ENCODE measurements around the gene RPL22.

The RPL22 gene

GRCh38 chr1:6151291-6151822 is 48.0 kb downstream of the RPL22 start:
- TF ChIP-seq, protein P1, sequence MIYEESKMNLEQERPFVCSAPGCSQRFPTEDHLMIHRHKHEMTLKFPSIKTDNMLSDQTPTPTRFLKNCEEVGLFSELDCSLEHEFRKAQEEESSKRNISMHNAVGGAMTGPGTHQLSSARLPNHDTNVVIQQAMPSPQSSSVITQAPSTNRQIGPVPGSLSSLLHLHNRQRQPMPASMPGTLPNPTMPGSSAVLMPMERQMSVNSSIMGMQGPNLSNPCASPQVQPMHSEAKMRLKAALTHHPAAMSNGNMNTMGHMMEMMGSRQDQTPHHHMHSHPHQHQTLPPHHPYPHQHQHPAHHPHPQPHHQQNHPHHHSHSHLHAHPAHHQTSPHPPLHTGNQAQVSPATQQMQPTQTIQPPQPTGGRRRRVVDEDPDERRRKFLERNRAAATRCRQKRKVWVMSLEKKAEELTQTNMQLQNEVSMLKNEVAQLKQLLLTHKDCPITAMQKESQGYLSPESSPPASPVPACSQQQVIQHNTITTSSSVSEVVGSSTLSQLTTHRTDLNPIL (CRISPR knock-in tag; IDR thresholded peaks at IDR 0.05; ENCODE audit: low read depth): no peak
- peak; percentile 84 for TF ChIP-seq ZFP3 (CRISPR knock-in tag; IDR thresholded peaks at IDR 0.05)
- ATAC-seq: no peak

GRCh38 chr1:6150006-6150938 is 49.1 kb downstream of the RPL22 start:
- TF ChIP-seq ZFP30 (CRISPR knock-in tag; IDR thresholded peaks at IDR 0.05) (no peak), ARNTL (CRISPR knock-in tag; IDR thresholded peaks at IDR 0.05; ENCODE audit: borderline replicate concordance, low read depth) (no peak), OSR1 (CRISPR knock-in tag; IDR thresholded peaks at IDR 0.05) (no peak), BACH2 (CRISPR knock-in tag; IDR thresholded peaks at IDR 0.05; ENCODE audit: borderline replicate concordance) (no peak), GLIS3 (CRISPR knock-in tag; IDR thresholded peaks at IDR 0.05) (no peak), RARB (CRISPR knock-in tag; IDR thresholded peaks at IDR 0.05) (no peak)
- ATAC-seq: no peak

DNA sequence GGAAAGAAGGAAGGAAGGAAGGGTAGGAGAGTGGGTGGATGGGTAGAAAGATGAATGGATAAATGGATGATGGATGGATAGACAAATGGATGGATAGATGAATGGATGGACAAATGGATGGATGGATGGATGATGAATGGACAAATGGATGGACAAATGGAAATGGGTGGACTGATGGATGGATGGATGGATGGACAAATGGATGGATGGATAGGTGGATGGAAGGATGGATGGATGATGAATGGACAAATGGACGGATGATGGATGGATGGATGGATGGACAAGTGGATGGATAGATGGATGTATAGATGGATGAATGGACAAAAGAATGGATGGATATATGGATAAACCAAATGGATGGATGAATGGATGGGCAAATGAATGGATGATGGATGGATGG is 49.8 kb downstream of the RPL22 start:
- ATAC-seq: no peak
- TF ChIP-seq RARB (CRISPR knock-in tag; IDR thresholded peaks at IDR 0.05) (no peak), ZC3H10 (CRISPR knock-in tag; IDR thresholded peaks at IDR 0.05) (no peak), TOX (CRISPR knock-in tag; IDR thresholded peaks at IDR 0.05; ENCODE audit: borderline replicate concordance) (no peak), POU6F1 (CRISPR knock-in tag; IDR thresholded peaks at IDR 0.05; ENCODE audit: borderline replicate concordance, low read depth) (no peak), ZNF8 (CRISPR knock-in tag; IDR thresholded peaks at IDR 0.05) (no peak), ESRRG (CRISPR knock-in tag; IDR thresholded peaks at IDR 0.05) (no peak), SNAI2 (CRISPR knock-in tag; IDR thresholded peaks at IDR 0.05) (no peak), ARNTL (CRISPR knock-in tag; IDR thresholded peaks at IDR 0.05; ENCODE audit: borderline replicate concordance, low read depth) (no peak), OSR1 (CRISPR knock-in tag; IDR thresholded peaks at IDR 0.05) (no peak), CSDC2 (CRISPR knock-in tag; IDR thresholded peaks at IDR 0.05) (no peak), ZNF565 (CRISPR knock-in tag; conservative IDR thresholded peaks at IDR 0.05; ENCODE audit: low read depth) (no peak), ISL1 (CRISPR knock-in tag; IDR thresholded peaks at IDR 0.05) (no peak), ZFP3 (CRISPR knock-in tag; IDR thresholded peaks at IDR 0.05) (no peak), BACH2 (CRISPR knock-in tag; IDR thresholded peaks at IDR 0.05; ENCODE audit: borderline replicate concordance) (no peak), ZFP30 (CRISPR knock-in tag; IDR thresholded peaks at IDR 0.05) (no peak)
- TF ChIP-seq, protein P2, sequence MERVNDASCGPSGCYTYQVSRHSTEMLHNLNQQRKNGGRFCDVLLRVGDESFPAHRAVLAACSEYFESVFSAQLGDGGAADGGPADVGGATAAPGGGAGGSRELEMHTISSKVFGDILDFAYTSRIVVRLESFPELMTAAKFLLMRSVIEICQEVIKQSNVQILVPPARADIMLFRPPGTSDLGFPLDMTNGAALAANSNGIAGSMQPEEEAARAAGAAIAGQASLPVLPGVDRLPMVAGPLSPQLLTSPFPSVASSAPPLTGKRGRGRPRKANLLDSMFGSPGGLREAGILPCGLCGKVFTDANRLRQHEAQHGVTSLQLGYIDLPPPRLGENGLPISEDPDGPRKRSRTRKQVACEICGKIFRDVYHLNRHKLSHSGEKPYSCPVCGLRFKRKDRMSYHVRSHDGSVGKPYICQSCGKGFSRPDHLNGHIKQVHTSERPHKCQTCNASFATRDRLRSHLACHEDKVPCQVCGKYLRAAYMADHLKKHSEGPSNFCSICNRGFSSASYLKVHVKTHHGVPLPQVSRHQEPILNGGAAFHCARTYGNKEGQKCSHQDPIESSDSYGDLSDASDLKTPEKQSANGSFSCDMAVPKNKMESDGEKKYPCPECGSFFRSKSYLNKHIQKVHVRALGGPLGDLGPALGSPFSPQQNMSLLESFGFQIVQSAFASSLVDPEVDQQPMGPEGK (CRISPR knock-in tag; IDR thresholded peaks at IDR 0.05; ENCODE audit: borderline replicate concordance): no peak
- TF ChIP-seq, protein P3, sequence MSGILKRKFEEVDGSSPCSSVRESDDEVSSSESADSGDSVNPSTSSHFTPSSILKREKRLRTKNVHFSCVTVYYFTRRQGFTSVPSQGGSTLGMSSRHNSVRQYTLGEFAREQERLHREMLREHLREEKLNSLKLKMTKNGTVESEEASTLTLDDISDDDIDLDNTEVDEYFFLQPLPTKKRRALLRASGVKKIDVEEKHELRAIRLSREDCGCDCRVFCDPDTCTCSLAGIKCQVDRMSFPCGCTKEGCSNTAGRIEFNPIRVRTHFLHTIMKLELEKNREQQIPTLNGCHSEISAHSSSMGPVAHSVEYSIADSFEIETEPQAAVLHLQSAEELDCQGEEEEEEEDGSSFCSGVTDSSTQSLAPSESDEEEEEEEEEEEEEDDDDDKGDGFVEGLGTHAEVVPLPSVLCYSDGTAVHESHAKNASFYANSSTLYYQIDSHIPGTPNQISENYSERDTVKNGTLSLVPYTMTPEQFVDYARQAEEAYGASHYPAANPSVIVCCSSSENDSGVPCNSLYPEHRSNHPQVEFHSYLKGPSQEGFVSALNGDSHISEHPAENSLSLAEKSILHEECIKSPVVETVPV (CRISPR knock-in tag; IDR thresholded peaks at IDR 0.05): no peak

DNA sequence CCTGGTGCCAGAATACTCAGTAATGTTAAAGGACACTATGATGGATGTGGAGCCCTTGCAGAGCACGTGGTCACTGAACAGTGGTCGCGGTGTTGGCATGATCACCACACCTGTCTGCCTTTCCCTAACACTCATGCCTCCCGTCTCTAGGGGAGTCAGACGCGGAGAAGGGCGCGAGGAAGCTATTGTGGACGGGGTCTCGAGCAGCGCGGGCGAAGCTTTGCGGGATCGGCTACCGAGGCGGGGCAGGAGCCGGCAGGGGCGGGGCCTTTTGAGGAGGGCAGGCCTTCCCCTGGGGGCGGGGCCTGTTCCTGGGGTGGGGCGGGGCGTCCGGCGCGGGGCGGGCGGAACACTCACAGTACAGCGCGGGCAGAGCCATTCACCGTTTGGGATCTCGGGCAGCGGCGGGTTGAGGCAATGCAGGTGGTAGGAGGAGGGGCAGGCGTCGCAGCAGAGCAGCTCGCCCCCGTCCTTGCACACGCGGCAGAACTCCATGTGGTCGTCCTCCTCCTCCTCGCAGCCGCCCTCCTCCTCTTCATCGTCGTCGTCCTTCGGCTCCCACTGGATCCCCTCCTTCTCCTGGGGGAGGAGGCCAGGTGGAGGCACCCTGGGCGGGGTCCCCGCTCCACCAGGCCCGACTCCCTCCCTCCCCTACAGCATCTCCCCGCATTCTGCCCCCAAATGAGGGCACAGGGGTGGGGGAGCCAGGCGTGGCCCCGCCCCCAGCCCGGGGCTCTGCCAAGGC is 50.7 kb downstream of the RPL22 start:
- ATAC-seq: no peak
- TF ChIP-seq PPARA (CRISPR knock-in tag; IDR thresholded peaks at IDR 0.05; ENCODE audit: borderline replicate concordance) (no peak), ZC3H10 (CRISPR knock-in tag; IDR thresholded peaks at IDR 0.05) (no peak), ZFP3 (CRISPR knock-in tag; IDR thresholded peaks at IDR 0.05) (no peak), SNAI2 (CRISPR knock-in tag; IDR thresholded peaks at IDR 0.05) (no peak), RARB (CRISPR knock-in tag; IDR thresholded peaks at IDR 0.05) (no peak), ISL1 (CRISPR knock-in tag; IDR thresholded peaks at IDR 0.05) (no peak), POU6F1 (CRISPR knock-in tag; IDR thresholded peaks at IDR 0.05; ENCODE audit: borderline replicate concordance, low read depth) (no peak), ZNF70 (CRISPR knock-in tag; IDR thresholded peaks at IDR 0.05) (no peak), BACH2 (CRISPR knock-in tag; IDR thresholded peaks at IDR 0.05; ENCODE audit: borderline replicate concordance) (no peak), TOX (CRISPR knock-in tag; IDR thresholded peaks at IDR 0.05; ENCODE audit: borderline replicate concordance) (no peak), ZFP30 (CRISPR knock-in tag; IDR thresholded peaks at IDR 0.05) (no peak), ZNF565 (CRISPR knock-in tag; conservative IDR thresholded peaks at IDR 0.05; ENCODE audit: low read depth) (no peak)
- TF ChIP-seq, protein P4, sequence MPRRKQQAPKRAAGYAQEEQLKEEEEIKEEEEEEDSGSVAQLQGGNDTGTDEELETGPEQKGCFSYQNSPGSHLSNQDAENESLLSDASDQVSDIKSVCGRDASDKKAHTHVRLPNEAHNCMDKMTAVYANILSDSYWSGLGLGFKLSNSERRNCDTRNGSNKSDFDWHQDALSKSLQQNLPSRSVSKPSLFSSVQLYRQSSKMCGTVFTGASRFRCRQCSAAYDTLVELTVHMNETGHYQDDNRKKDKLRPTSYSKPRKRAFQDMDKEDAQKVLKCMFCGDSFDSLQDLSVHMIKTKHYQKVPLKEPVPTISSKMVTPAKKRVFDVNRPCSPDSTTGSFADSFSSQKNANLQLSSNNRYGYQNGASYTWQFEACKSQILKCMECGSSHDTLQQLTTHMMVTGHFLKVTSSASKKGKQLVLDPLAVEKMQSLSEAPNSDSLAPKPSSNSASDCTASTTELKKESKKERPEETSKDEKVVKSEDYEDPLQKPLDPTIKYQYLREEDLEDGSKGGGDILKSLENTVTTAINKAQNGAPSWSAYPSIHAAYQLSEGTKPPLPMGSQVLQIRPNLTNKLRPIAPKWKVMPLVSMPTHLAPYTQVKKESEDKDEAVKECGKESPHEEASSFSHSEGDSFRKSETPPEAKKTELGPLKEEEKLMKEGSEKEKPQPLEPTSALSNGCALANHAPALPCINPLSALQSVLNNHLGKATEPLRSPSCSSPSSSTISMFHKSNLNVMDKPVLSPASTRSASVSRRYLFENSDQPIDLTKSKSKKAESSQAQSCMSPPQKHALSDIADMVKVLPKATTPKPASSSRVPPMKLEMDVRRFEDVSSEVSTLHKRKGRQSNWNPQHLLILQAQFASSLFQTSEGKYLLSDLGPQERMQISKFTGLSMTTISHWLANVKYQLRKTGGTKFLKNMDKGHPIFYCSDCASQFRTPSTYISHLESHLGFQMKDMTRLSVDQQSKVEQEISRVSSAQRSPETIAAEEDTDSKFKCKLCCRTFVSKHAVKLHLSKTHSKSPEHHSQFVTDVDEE (CRISPR knock-in tag; IDR thresholded peaks at IDR 0.05): no peak
